Caki2 (cell line): ENCODE measurements around the gene SLC35A2. TPM values are rescaled to one million over a fixed set of nuclear protein-coding genes. Genes with fewer than 3 reads are reported as not detected.
"Not testable (repeated sequence)": the region's sequence is repeated elsewhere in the genome, so short reads cannot be mapped to it uniquely, and the experiment has no call there.

Experiments
- DNase-seq: peaks from one replicate; pipeline ENCODE4 v3.0.0-alpha.2; 2015; ENCODE audit warnings: low read depth
- in situ Hi-C: cut with HindIII; loops from 2 replicates; pipeline ENCODE4 v1.10.0; 2016; ENCODE audit warnings: low sequenced_read_pairs, low pct_unique_long_range_greater_than_20kb, mixed read lengths
- total RNA-seq: library from RNA; depleted of rRNA; stranded (reverse); fragments of >200 nt; shearing (Covaris generic); gene quantifications from 2 replicates; pipeline ENCODE4 v1.2.3, GENCODE V29; 2014; ENCODE audit warnings: low replicate concordance; rRNA removed

The SLC35A2 gene
- total RNA-seq, 1 experiment from 2014 or later = 33.1 TPM

- no peak for DNase-seq
- in situ Hi-C loops = no loop called here
Measured at GRCh38 chrX:48890296-48890925, 21.0 kb downstream of the SLC35A2 start.

GRCh38 chrX:48886586-48886985 lies 24.9 kb downstream of the SLC35A2 start:
- in situ Hi-C loops, DNase-seq: not testable (repeated sequence)

GRCh38 chrX:48883729-48884128 lies 27.7 kb downstream of the SLC35A2 start:
- no peak for DNase-seq
- in situ Hi-C loops = no loop called here

GRCh38 chrX:48876944-48877343 lies 34.5 kb downstream of the SLC35A2 start:
- DNase-seq, in situ Hi-C loops: not testable (repeated sequence)

GRCh38 chrX:48872017-48872416 lies 39.4 kb downstream of the SLC35A2 start:
- DNase-seq, in situ Hi-C loops: not testable (repeated sequence)

GRCh38 chrX:48864210-48864609 lies 47.2 kb downstream of the SLC35A2 start:
- in situ Hi-C loops = no loop called here
- DNase-seq = peak; percentile 83

GRCh38 chrX:48854898-48855297 lies 56.5 kb downstream of the SLC35A2 start:
- DNase-seq = peak; percentile 29

GRCh38 chrX:48854121-48854804 lies 57.2 kb downstream of the SLC35A2 start:
- in situ Hi-C loops, DNase-seq: not testable (repeated sequence)

More at GRCh38 chrX:48854898-48855297, 56.5 kb downstream of the SLC35A2 start:
- in situ Hi-C loops = no loop called here

GRCh38 chrX:48853494-48853893 lies 58.0 kb downstream of the SLC35A2 start:
- DNase-seq = not testable (repeated sequence)

More at GRCh38 chrX:48853494-48853893, 58.0 kb downstream of the SLC35A2 start:
- in situ Hi-C loops = not testable (repeated sequence)

Other genes starting within 250 kb of the SLC35A2 start
- 2.7 TPM in 1 of 2 replicates, not detected in the other for gene WAS, start 227.8 kb downstream of the SLC35A2 start, total RNA-seq
- 14.9 and 17.4 TPM in 2 replicates for gene SUV39H1, start 214.9 kb downstream of the SLC35A2 start, total RNA-seq
- gene GLOD5, start 149.9 kb downstream of the SLC35A2 start, total RNA-seq = not detected in 2 replicates
- gene GATA1, start 125.1 kb downstream of the SLC35A2 start, total RNA-seq = not detected in 2 replicates
- 64.4 and 101 TPM in 2 replicates for gene HDAC6, start 109.6 kb downstream of the SLC35A2 start, total RNA-seq
- not detected in 2 replicates for gene ERAS, start 85.1 kb downstream of the SLC35A2 start, total RNA-seq
- gene PCSK1N, start 76.0 kb downstream of the SLC35A2 start, total RNA-seq = 93.6 and 112 TPM in 2 replicates
- 94.1 and 114 TPM in 2 replicates for gene TIMM17B, start 13.9 kb downstream of the SLC35A2 start, total RNA-seq
- gene PQBP1, start 13.7 kb downstream of the SLC35A2 start, total RNA-seq = 68.5 and 86.5 TPM in 2 replicates
- gene PIM2, start 7.4 kb upstream of the SLC35A2 start, total RNA-seq = 17.8 and 27.2 TPM in 2 replicates
- gene OTUD5, start 46.0 kb upstream of the SLC35A2 start, total RNA-seq = 46.2 and 48.7 TPM in 2 replicates
- gene KCND1, start 60.2 kb upstream of the SLC35A2 start, total RNA-seq = 0.24 TPM in 1 of 2 replicates, not detected in the other
- gene GRIPAP1, start 90.6 kb upstream of the SLC35A2 start, total RNA-seq = 17.2 and 17.8 TPM in 2 replicates
- gene TFE3, start 131.7 kb upstream of the SLC35A2 start, total RNA-seq = 42.5 and 74.2 TPM in 2 replicates
- gene CCDC120, start 147.4 kb upstream of the SLC35A2 start, total RNA-seq = not detected in 2 replicates
- 1.9 and 4.4 TPM in 2 replicates for gene PRAF2, start 162.4 kb upstream of the SLC35A2 start, total RNA-seq
- 22.3 and 34.1 TPM in 2 replicates for gene WDR45, start 168.2 kb upstream of the SLC35A2 start, total RNA-seq
- gene GPKOW, start 212.1 kb upstream of the SLC35A2 start, total RNA-seq = 32.6 and 46.4 TPM in 2 replicates